CD4-positive, CD25-positive, alpha-beta regulatory T cell (primary cell): ENCODE data around the gene C10orf105. TPM values are rescaled to one million over a fixed set of nuclear protein-coding genes. Genes with fewer than 3 reads are reported as not detected.

Experiments used
- ATAC-seq, 2 donors: fragments of 150-1000 bp; cut with Tn5 transposase; one replicate each; pipeline ENCODE4 v1.10.0; 2021; ENCODE audit warnings: low read depth in 2 of 2, moderate number of reproducible peaks in 2 of 2, moderate library complexity in 1 of 2
- DNase-seq, 3 donors: peaks; one replicate each; pipeline versions ENCODE4 v3.0.0 to v3.0.0-alpha.2; 2012 to 2022; ENCODE audit warnings: mixed read lengths in 1 of 3
- H3K27ac ChIP-seq: one replicate; pipeline ENCODE4 v1.7.0; 2013; ENCODE audit warnings: mild to moderate bottlenecking, low read length; ENCODE audit not compliant: insufficient read depth, poor library complexity, severe bottlenecking
- H3K27me3 ChIP-seq: one replicate; pipeline ENCODE4 v1.7.0; 2013; ENCODE audit warnings: low read length; ENCODE audit not compliant: control insufficient read depth, insufficient read depth
- H3K36me3 ChIP-seq: one replicate; pipeline ENCODE4 v1.7.0; 2013; ENCODE audit warnings: mild to moderate bottlenecking, low read length, moderate library complexity; ENCODE audit not compliant: control insufficient read depth, insufficient read depth
- H3K4me1 ChIP-seq: 2 replicates; pipeline ENCODE4 v1.7.0; 2013; ENCODE audit warnings: mild to moderate bottlenecking, low read length; ENCODE audit not compliant: insufficient read depth, control insufficient read depth, poor library complexity, severe bottlenecking
- H3K4me3 ChIP-seq: one replicate; pipeline ENCODE4 v1.7.0; 2013; ENCODE audit warnings: low read depth, mild to moderate bottlenecking, low read length, moderate library complexity
- H3K9me3 ChIP-seq, 2 experiments: 1 replicate in 1 of 2; 2 replicates in 1 of 2; pipeline ENCODE4 v1.7.0; 2013; ENCODE audit warnings: low read length in 2 of 2, mild to moderate bottlenecking in 1 of 2, moderate library complexity in 1 of 2; ENCODE audit not compliant: control insufficient read depth in 2 of 2
- H3K27ac Mint-ChIP-seq, 3 donors: one replicate each; pipeline ENCODE4 v1.8.0; 2020 to 2022; ENCODE audit warnings: mild to moderate bottlenecking in 3 of 3, mixed read lengths in 3 of 3, moderate library complexity in 2 of 3
- H3K27me3 Mint-ChIP-seq: one replicate; pipeline ENCODE4 v1.8.0; 2022; ENCODE audit warnings: mild to moderate bottlenecking, mixed read lengths
- H3K36me3 Mint-ChIP-seq: one replicate; pipeline ENCODE4 v1.8.0; 2020; ENCODE audit warnings: mixed read lengths
- H3K4me1 Mint-ChIP-seq, 4 donors: one replicate each; pipeline ENCODE4 v1.8.0; 2020 to 2022; ENCODE audit warnings: mixed read lengths in 4 of 4, mild to moderate bottlenecking in 1 of 4
- H3K4me3 Mint-ChIP-seq, 4 donors: one replicate each; pipeline ENCODE4 v1.8.0; 2020 to 2022; ENCODE audit warnings: mild to moderate bottlenecking in 4 of 4, mixed read lengths in 4 of 4, moderate library complexity in 3 of 4
- H3K9me3 Mint-ChIP-seq, 7 donors: one replicate each; pipeline ENCODE4 v1.8.0; 2020 to 2022; ENCODE audit warnings: mixed read lengths in 7 of 7, mild to moderate bottlenecking in 3 of 7, moderate library complexity in 2 of 7
- polyA plus RNA-seq, 4 donors: library from polyadenylated mRNA; unstranded; fragments of 300-500 nt; fragmentation: Illumina TruSeq; gene quantifications; one replicate each; pipeline ENCODE4 v1.2.3, GENCODE V29; 2021
- total RNA-seq: library from RNA; stranded (reverse); gene quantifications from one replicate; pipeline ENCODE4 v1.2.3, GENCODE V29; 2022

C10orf105 gene
- total and polyA plus RNA-seq, 5 donors from 2014 or later = 0.05 to 0.52 (median 0.20) TPM; not detected in 2

DNA sequence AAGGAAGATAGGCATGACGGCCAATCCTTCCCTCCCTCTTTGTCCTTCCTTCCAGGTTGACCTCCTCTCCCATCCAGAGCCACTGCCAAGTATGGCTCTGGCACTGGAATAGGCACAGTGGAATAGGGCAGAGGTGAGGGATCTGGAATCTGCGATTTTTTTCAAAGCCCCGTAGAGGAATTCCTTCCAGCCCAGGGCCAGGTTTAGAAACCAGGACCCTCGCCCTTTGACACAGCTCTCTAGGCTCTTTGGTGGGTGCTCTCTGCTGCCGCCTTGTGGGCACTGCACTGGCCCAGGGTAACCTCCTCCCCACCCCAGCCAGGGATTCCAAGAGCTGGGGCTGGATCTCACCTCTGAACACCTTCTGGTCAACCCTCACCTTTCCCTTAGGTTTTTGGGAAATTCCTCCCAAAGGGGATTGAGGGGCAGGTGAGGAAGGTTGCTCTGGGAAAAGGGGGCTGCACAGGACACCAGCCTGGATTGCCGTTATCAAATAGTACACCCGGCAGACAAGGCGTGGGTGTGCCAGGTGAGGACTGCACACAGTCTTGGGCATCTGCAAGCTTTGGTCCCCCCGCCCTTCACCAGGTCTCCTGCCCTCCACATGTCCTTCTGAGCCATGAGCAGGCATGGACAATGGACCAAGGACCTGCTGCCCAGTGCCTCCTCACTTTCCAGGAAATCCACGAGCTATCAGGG is 22.8 kb downstream of the C10orf105 start:
- ATAC-seq = peak; percentile 61 to 67
- Histone ChIP-seq H3K36me3 (no peaks in the 10 kb centered on the region), H3K27me3 (no peaks in the 10 kb centered on the region), H3K4me1 (peaks cover 37% of the 10 kb centered on the region), H3K9me3 (no peaks in the 10 kb centered on the region), H3K4me3 (no peak overlapping the region), H3K27ac (no peak overlapping the region)
- Mint-ChIP-seq H3K4me3 (peak overlapping the region in 2 of 4 donors; percentile 10 to 48), H3K4me1 (peaks cover 9 to 50% (median 29%) of the 10 kb centered on the region in 4 donors), H3K36me3 (no peaks in the 10 kb centered on the region), H3K9me3 (no peaks in the 10 kb centered on the region), H3K27ac (peak overlapping the region in 1 of 3 donors; percentile 71), H3K27me3 (peaks cover 5% of the 10 kb centered on the region)
- peak; percentile 41 to 58 (median 53) for DNase-seq

DNA sequence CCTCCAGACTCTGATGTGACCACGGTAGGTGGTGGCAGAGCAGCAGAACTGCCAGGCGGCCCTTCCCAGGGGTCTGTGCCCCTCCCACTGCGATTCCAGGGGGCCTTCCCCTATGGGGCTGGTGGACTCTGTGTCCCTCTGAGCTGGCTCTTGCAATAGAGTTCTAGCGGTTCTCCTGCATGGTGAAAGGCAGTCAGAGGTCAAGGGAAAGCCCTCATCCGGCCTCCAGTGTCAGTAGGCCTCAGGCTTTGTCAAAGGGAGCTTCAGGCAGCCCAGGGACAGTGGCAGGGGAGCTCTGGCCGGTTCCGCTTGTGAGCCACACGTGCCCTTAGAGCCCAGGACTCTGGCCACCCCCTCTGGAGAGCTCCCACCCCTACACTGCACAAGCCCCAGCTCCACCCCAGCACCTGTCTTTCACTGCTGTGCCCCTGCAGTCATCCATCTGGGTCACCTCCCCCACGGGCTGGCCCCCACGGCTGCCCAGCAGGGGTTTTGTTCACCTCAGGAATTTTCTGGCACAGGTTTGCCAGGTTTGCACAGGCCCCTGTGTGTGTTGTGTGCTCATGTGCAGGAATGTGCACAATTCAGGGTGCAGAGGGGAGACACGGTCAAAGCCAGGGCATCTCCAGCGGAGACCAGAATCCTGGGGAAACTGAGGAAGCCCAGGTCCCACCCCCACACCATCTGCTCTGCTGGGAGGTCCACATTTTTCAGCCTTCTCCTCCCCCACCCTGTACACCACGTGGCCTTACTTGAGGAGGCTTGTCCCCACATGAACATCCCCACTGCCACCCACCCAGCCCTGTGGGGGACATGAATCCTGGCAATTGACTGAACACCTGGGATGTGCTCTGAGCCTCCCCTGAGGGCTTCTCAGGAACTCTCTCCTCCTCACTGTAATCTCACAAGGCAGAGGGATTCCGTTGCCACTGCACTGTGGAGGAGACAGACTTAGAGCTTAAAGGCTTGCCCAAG is 23.8 kb downstream of the C10orf105 start:
- Histone ChIP-seq H3K27me3 (no peaks in the 10 kb centered on the region), H3K36me3 (no peaks in the 10 kb centered on the region), H3K4me1 (peaks cover 34% of the 10 kb centered on the region), H3K9me3 (no peaks in the 10 kb centered on the region), H3K4me3 (no peak overlapping the region), H3K27ac (no peak overlapping the region)
- DNase-seq (no peak), ATAC-seq (no peak)
- Mint-ChIP-seq H3K9me3 (peaks cover 0 to 4% (median 0%) of the 10 kb centered on the region in 7 donors), H3K27me3 (peaks cover 5% of the 10 kb centered on the region), H3K4me1 (peaks cover 10 to 48% (median 29%) of the 10 kb centered on the region in 4 donors), H3K4me3 (no peak overlapping the region), H3K36me3 (no peaks in the 10 kb centered on the region), H3K27ac (peak overlapping the region in 1 of 3 donors; percentile 77)

DNA sequence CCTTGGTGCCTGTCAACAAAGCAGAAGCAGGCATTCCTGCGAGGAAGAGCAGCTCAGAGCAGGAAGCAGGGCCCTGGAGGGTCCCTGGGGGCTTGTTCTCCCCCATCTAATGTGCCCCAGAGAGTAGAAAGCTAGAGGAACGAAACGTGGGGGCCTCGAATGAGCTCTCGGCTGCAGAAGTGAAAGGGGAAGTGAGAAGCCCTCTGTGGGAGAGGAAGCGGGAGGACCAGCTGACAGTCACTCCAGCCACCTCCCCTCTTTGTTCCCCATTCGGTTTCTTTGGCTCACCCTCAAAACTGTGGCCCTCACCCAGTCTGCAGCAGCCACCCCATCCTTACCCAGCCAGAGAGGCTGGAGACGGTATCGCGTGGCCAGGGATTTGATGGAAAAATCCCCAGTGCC is 25.0 kb downstream of the C10orf105 start:
- H3K27me3 ChIP-seq = no peaks in the 10 kb centered on the region
- peak overlapping the region; percentile 47 for H3K4me3 ChIP-seq
- H3K27ac Mint-ChIP-seq = peak overlapping the region; percentile 57 to 88 (median 77)
- no peaks in the 10 kb centered on the region for H3K9me3 ChIP-seq
- H3K9me3 Mint-ChIP-seq = peaks cover 0 to 4% (median 0%) of the 10 kb centered on the region in 7 donors
- no peaks in the 10 kb centered on the region for H3K36me3 Mint-ChIP-seq
- ATAC-seq = peak; percentile 64 to 80
- H3K4me1 ChIP-seq = peaks cover 34% of the 10 kb centered on the region
- H3K36me3 ChIP-seq = no peaks in the 10 kb centered on the region
- H3K4me1 Mint-ChIP-seq = peaks cover 10 to 48% (median 29%) of the 10 kb centered on the region in 4 donors
- peaks cover 5% of the 10 kb centered on the region for H3K27me3 Mint-ChIP-seq
- peak in 2 of 3 donors; percentile 37 to 75 for DNase-seq
- H3K4me3 Mint-ChIP-seq = peak overlapping the region in 3 of 4 donors; percentile 69 to 73 (median 72)
- H3K27ac ChIP-seq = peak overlapping the region; percentile 53

GRCh38 chr10:71694039-71694501 is 25.5 kb downstream of the C10orf105 start:
- Histone ChIP-seq H3K9me3 (no peaks in the 10 kb centered on the region), H3K27ac (peak overlapping the region; percentile 53), H3K36me3 (no peaks in the 10 kb centered on the region), H3K4me1 (peaks cover 34% of the 10 kb centered on the region), H3K27me3 (no peaks in the 10 kb centered on the region), H3K4me3 (peak overlapping the region; percentile 47)
- peak overlapping the region in 2 of 3 donors; percentile 81 to 88 for H3K27ac Mint-ChIP-seq
- peak overlapping the region in 1 of 4 donors; percentile 69 for H3K4me3 Mint-ChIP-seq
- no peak for ATAC-seq
- no peak for DNase-seq
- peaks cover 10 to 45% (median 27%) of the 10 kb centered on the region in 4 donors for H3K4me1 Mint-ChIP-seq
- H3K36me3 Mint-ChIP-seq = no peaks in the 10 kb centered on the region
- peaks cover 0 to 4% (median 0%) of the 10 kb centered on the region in 7 donors for H3K9me3 Mint-ChIP-seq
- peaks cover 5% of the 10 kb centered on the region for H3K27me3 Mint-ChIP-seq

GRCh38 chr10:71693377-71693776 is 26.2 kb downstream of the C10orf105 start:
- peaks cover 0 to 4% (median 0%) of the 10 kb centered on the region in 7 donors for H3K9me3 Mint-ChIP-seq
- H3K27ac Mint-ChIP-seq = peak overlapping the region in 2 of 3 donors; percentile 65 to 81
- Histone ChIP-seq H3K27ac (no peak overlapping the region), H3K4me3 (no peak overlapping the region), H3K9me3 (no peaks in the 10 kb centered on the region), H3K27me3 (no peaks in the 10 kb centered on the region), H3K4me1 (peaks cover 27% of the 10 kb centered on the region), H3K36me3 (no peaks in the 10 kb centered on the region)
- H3K4me1 Mint-ChIP-seq = peaks cover 10 to 38% (median 23%) of the 10 kb centered on the region in 4 donors
- no peaks in the 10 kb centered on the region for H3K36me3 Mint-ChIP-seq
- H3K4me3 Mint-ChIP-seq = no peak overlapping the region
- ATAC-seq = no peak
- peaks cover 3% of the 10 kb centered on the region for H3K27me3 Mint-ChIP-seq
- no peak for DNase-seq

GRCh38 chr10:71692598-71693306 is 26.8 kb downstream of the C10orf105 start:
- Histone ChIP-seq H3K4me3 (no peak overlapping the region), H3K27me3 (no peaks in the 10 kb centered on the region), H3K9me3 (no peaks in the 10 kb centered on the region), H3K36me3 (no peaks in the 10 kb centered on the region), H3K27ac (no peak overlapping the region), H3K4me1 (peaks cover 21% of the 10 kb centered on the region)
- no peaks in the 10 kb centered on the region for H3K36me3 Mint-ChIP-seq
- H3K4me3 Mint-ChIP-seq = no peak overlapping the region
- H3K27me3 Mint-ChIP-seq = no peaks in the 10 kb centered on the region
- H3K9me3 Mint-ChIP-seq = peaks cover 0 to 6% (median 2%) of the 10 kb centered on the region in 7 donors
- no peak for ATAC-seq
- no peak overlapping the region for H3K27ac Mint-ChIP-seq
- H3K4me1 Mint-ChIP-seq = peaks cover 6 to 33% (median 20%) of the 10 kb centered on the region in 4 donors
- no peak for DNase-seq

- Mint-ChIP-seq H3K4me3 (no peak overlapping the region), H3K27me3 (no peaks in the 10 kb centered on the region), H3K9me3 (peaks cover 0 to 6% (median 2%) of the 10 kb centered on the region in 7 donors), H3K36me3 (no peaks in the 10 kb centered on the region), H3K4me1 (peaks cover 4 to 23% (median 13%) of the 10 kb centered on the region in 4 donors), H3K27ac (peak overlapping the region in 1 of 3 donors; percentile 5)
- no peak overlapping the region for H3K27ac ChIP-seq
- H3K4me1 ChIP-seq = peaks cover 18% of the 10 kb centered on the region
- ATAC-seq (no peak), DNase-seq (no peak)
- H3K36me3 ChIP-seq = no peaks in the 10 kb centered on the region
- H3K27me3 ChIP-seq = no peaks in the 10 kb centered on the region
- H3K9me3 ChIP-seq = no peaks in the 10 kb centered on the region
- no peak overlapping the region for H3K4me3 ChIP-seq
Measured at GRCh38 chr10:71691405-71691804, 28.2 kb downstream of the C10orf105 start.
